ENCODE results near the gene DDAH1. TPM values are rescaled to one million over a fixed set of nuclear protein-coding genes. Genes with fewer than 3 reads are reported as not detected.

DDAH1 gene
- total RNA-seq, 2 donors from 2014 or later: 11.2 to 31.4 TPM

- intact Hi-C loops (cut with DNase I): loop anchor here (5.0 kb wide), 1 partner anchor 194 kb away; no protein-coding TSS in a partner anchor
- H3K27ac ChIP-seq: no peak overlapping the region
- TF ChIP-seq, protein P1, sequence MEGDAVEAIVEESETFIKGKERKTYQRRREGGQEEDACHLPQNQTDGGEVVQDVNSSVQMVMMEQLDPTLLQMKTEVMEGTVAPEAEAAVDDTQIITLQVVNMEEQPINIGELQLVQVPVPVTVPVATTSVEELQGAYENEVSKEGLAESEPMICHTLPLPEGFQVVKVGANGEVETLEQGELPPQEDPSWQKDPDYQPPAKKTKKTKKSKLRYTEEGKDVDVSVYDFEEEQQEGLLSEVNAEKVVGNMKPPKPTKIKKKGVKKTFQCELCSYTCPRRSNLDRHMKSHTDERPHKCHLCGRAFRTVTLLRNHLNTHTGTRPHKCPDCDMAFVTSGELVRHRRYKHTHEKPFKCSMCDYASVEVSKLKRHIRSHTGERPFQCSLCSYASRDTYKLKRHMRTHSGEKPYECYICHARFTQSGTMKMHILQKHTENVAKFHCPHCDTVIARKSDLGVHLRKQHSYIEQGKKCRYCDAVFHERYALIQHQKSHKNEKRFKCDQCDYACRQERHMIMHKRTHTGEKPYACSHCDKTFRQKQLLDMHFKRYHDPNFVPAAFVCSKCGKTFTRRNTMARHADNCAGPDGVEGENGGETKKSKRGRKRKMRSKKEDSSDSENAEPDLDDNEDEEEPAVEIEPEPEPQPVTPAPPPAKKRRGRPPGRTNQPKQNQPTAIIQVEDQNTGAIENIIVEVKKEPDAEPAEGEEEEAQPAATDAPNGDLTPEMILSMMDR (IDR thresholded peaks at IDR 0.05): no peak
- TF ChIP-seq POLR2A (IDR thresholded peaks at IDR 0.05): no peak
- no peaks in the 10 kb centered on the region for H3K9me3 ChIP-seq
- no peaks in the 10 kb centered on the region for H3K36me3 ChIP-seq (replicated peaks in 1 of 2; ENCODE audit: insufficient read depth in 1 of 2, low read depth in 2 of 2)
- no peaks in the 10 kb centered on the region for H3K27me3 ChIP-seq
- WGBS, 2 donors: 58 to 61% methylated on average over 2 of the region's 2 CpGs
- no peak overlapping the region for H3K4me3 ChIP-seq
- DNase-seq (no peak), ATAC-seq (no peak)
- peaks cover 14% of the 10 kb centered on the region for H3K4me1 ChIP-seq
Observed at GRCh38 chr1:85501355-85501898, 36.5 kb upstream of the DDAH1 start.

DNA sequence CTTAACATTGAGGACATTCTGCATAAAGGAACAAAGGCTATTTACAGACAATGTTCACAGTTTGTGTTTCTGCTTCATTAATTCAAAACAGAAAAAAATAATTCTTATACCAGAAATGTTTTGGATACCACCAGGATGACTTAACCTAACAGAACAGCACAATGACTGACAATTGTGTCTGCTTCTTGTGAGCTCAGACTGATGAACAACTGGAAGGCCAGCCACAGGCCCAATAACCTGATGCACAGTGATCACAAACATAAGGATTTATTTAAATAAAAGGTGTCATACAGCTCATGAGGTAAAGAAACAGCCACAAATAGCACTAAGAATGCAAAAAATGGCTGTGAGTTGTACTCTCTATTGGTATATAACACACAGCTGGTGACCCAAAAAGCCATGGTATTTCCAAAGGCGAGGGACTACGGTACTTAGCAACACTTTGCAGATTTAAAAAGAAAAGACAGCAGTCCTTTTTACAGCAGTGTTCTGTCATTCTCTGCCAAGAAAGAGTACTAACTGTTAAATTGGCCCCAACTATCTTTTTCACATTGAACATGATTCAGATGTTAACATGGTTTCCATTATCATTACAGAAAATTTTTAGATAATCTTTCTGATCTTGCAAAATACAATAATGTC, 32.1 kb upstream of the DDAH1 start:
- intact Hi-C loops (cut with DNase I): no loop called here
- H3K9me3 ChIP-seq: no peaks in the 10 kb centered on the region
- peaks cover 3% of the 10 kb centered on the region for H3K4me1 ChIP-seq
- H3K27ac ChIP-seq: no peak overlapping the region
- no peak overlapping the region for H3K4me3 ChIP-seq
- ATAC-seq (no peak), DNase-seq (no peak)
- 91 to 98% methylated on average over 2 of the region's 2 CpGs for WGBS, 2 donors
- TF ChIP-seq, protein P1 (IDR thresholded peaks at IDR 0.05): no peak
- TF ChIP-seq POLR2A (IDR thresholded peaks at IDR 0.05): no peak
- H3K36me3 ChIP-seq (replicated peaks in 1 of 2; ENCODE audit: insufficient read depth in 1 of 2, low read depth in 2 of 2): no peaks in the 10 kb centered on the region
- no peaks in the 10 kb centered on the region for H3K27me3 ChIP-seq

- no peak overlapping the region for H3K27ac ChIP-seq
- DNase-seq: peak; percentile 14 to 59 (median 34)
Observed at GRCh38 chr1:85495556-85495955, 30.6 kb upstream of the DDAH1 start.

DNA sequence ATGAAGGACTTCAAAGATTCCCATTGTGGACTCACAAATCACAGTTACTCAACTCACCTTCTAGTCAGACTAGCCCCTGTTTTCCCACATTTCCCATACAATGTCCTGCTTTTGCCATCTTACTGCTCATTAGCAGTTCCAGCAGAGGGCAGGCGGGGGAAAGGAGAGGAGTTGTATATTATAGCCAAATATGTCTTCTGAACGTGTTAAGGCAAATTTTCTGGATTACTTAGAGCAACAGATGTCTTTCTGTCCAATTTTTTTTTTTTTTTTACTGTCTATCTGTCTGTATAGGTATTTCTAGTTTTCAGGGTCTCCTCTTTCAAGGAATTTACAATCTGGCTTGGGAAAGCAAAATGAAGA, 29.9 kb upstream of the DDAH1 start:
- Histone ChIP-seq H3K36me3 (replicated peaks in 1 of 2; ENCODE audit: insufficient read depth in 1 of 2, low read depth in 2 of 2) (no peaks in the 10 kb centered on the region), H3K9me3 (no peaks in the 10 kb centered on the region), H3K4me1 (no peaks in the 10 kb centered on the region), H3K4me3 (no peak overlapping the region), H3K27ac (no peak overlapping the region), H3K27me3 (no peaks in the 10 kb centered on the region)
- intact Hi-C loops (cut with DNase I): no loop called here
- 54 to 61% methylated on average over 2 of the region's 2 CpGs for WGBS, 2 donors
- TF ChIP-seq, protein P1 (IDR thresholded peaks at IDR 0.05): peak in 4 of 7 experiments; percentile 8 to 20 (median 14)
- no peak for TF ChIP-seq POLR2A (IDR thresholded peaks at IDR 0.05)
- peak in 1 of 4 donors; percentile 35 for DNase-seq
- ATAC-seq: no peak

More at GRCh38 chr1:85495556-85495955, 30.6 kb upstream of the DDAH1 start:
- 72 to 79% methylated on average over 6 of the region's 6 CpGs for WGBS, 2 donors
- H3K36me3 ChIP-seq (replicated peaks in 1 of 2; ENCODE audit: insufficient read depth in 1 of 2, low read depth in 2 of 2): no peaks in the 10 kb centered on the region
- intact Hi-C loops (cut with DNase I): no loop called here
- H3K4me1 ChIP-seq: no peaks in the 10 kb centered on the region
- H3K9me3 ChIP-seq: no peaks in the 10 kb centered on the region
- H3K4me3 ChIP-seq: no peak overlapping the region
- H3K27me3 ChIP-seq: no peaks in the 10 kb centered on the region
- ATAC-seq: peak; percentile 47
- TF ChIP-seq, protein P1 (IDR thresholded peaks at IDR 0.05): no peak
- TF ChIP-seq POLR2A (IDR thresholded peaks at IDR 0.05): no peak

Data from body of pancreas (tissue), 4 donors.